AG20443 (cell line): ENCODE data around the gene PSIP1.
"Not testable (repeated sequence)": the region's sequence is repeated elsewhere in the genome, so short reads cannot be mapped to it uniquely, and the experiment has no call there.

Source experiments
- DNase-seq: peaks from one replicate; pipeline ENCODE4 v3.0.0; 2012; ENCODE audit warnings: low spot score, mixed read lengths

The PSIP1 gene

GRCh38 chr9:15501803-15502202, 9.0 kb downstream of the PSIP1 start:
- no peak for DNase-seq

DNA sequence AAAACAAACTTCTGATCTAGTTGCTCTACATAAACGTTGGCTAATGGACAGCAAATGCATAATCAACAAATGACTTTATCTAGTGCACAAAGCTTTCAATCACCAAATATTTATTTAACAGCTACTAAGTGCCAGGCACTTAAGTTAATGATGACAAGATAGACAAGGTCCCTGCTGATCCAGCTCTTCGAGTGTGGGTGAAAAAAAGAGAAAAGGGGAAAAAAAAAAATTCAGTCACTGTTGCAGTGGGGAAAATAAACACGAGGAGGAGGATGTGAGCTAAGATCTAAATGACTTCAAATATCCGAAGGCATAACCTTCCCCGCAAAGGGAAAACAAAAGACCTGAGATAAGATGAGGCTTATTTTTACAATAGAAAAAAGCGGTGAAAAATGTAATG, 9.6 kb downstream of the PSIP1 start:
- DNase-seq: peak; percentile 8

GRCh38 chr9:15499139-15499538, 11.6 kb downstream of the PSIP1 start:
- no peak for DNase-seq

DNA sequence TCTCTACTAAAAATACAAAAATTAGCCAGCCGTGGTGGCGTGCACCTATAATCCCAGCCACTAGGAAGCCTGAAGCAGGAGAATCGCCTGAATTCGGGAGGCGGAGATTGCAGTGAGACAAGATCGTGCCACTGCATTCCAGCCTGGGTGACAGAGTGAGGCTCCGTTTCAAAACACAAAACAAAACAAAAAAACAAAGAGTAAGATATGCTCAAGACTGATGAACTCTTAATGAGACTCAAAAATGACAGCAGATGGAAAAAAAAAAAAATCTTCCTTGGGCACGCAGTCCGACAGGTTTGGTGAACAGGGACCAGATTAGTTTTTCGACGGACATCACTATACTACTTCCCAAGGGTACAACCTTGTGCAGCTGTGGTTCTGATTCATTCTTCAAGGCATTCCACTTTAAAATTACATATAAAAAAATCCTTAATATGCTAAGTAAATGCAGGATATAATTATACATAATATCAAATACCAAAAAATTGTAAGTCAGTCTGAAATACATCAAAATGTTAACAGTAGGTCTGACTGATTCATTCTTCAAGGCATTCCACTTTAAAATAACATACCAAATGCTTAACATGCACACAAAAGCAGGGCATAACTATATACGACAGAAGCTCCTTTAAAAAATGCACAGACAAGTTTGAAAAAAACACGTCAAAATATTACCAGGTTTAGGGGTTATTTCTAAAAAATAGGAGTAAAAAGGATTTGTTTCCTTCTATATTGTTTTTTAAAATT, 12.3 kb downstream of the PSIP1 start:
- DNase-seq: no peak

DNA sequence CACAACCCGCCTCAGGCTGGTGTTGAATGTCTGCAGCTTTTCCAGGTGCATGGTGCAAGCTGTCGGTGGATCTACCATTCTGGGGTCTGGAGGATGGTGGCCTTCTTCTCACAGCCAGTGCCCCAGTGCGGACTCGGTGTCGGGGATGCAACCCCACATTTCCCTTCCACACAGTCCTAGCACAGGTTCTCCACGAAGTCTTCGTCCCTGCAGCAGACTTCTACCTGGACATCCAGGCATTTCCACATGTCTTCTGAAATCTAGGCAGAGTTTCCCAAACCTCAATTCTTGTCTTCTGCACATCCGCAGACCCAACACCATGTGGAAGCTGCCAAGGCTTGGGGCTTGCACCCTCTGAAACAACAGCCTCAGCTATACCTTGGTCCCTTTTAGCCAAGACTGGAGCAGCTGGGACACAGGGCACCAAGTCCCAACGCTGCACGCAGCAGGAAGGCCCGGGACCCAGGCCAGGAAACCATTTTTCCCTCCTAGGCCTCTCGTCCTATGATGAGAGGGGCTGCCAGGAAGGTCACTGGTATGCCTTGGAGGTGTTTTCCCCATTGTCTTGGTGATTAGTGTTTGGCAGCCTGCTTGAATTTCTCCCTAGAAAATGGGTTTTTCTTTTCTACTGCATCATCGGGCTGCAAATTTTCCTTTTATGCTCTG, 18.2 kb downstream of the PSIP1 start:
- no peak for DNase-seq

- no peak for DNase-seq
These were observed 18.8 kb downstream of the PSIP1 start for GRCh38 chr9:15491950-15492349.

GRCh38 chr9:15485836-15486666, 24.7 kb downstream of the PSIP1 start:
- peak; percentile 24 for DNase-seq

GRCh38 chr9:15484802-15485201, 26.0 kb downstream of the PSIP1 start:
- no peak for DNase-seq

DNA sequence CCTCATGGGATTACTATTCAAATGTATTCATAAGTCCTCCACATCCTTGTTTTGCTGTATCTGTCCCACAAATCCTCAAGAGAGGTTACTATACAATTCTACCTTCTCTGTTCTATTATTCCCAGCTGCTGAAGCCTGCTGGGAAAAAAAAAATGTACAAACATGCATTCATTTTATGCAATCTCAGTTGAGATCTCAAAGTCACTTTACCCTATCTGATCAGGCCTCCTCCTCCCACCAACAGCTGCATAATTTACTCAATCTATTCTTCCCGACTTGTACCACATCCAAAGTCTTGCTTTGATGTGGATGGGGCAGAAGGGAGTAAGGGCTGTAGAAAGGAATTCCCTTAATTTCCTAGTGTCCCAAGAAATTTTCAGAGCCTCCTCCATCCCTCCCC, 28.6 kb downstream of the PSIP1 start:
- DNase-seq: no peak

DNA sequence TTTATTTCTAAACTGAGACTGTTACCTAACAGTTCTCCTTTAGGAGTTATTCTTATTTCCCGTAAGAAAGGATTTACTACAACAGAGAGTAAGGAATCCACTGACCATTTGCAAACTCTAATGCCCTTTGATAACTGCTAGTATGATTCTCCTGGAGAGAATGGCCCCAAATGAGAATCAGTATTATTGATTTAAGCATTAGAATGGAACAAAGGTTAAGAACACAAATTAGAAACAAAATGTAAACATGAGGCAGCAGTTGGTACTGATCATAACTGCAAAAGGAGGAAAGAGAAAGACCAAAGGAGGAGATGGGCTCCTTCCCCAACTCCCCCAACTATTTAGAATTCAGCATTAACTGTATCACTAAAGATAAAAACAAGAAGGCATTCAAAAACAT, 30.7 kb downstream of the PSIP1 start:
- DNase-seq: no peak

GRCh38 chr9:15475923-15476536, 34.7 kb downstream of the PSIP1 start:
- DNase-seq: no peak

- no peak for DNase-seq
These were observed 40.9 kb downstream of the PSIP1 start for GRCh38 chr9:15469862-15470261.

DNA sequence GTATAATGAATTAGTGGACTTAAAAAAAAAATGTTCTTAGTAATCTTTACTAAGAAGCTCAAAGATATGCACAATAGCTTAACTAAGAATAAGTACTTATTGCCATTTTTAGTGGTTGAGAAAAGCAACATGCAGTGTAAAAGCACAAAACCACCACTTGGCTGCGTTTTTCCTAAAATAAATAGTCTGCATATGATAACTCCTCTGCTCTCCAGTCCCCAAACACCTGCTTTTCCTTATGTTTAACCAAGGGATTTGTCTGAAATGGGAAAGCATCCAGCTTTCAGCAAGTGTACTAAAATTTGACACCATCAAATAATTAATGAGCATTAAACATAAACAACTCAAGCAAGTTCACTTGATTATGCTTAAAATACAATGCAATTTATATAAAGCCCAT, 41.4 kb downstream of the PSIP1 start:
- no peak for DNase-seq

GRCh38 chr9:15468145-15468544, 42.6 kb downstream of the PSIP1 start:
- DNase-seq: no peak

DNA sequence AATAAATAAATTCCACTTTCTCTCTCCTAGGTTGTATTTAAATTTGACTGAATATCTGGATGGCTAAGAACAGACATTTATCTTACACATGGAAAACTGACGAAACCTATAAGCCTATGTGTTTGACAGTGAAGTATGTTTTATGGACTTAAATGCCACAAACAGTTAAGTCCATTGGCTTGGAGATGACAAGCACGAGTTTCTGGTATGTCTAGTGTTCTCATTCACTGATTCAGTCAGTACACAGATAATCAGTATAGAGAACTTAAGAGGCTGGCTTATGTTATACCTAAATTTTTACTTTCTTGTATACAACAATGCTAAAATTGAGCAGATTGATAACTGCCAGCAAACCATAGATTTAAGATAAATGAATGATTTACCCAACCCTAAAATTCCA, 49.2 kb downstream of the PSIP1 start:
- DNase-seq: no peak

DNA sequence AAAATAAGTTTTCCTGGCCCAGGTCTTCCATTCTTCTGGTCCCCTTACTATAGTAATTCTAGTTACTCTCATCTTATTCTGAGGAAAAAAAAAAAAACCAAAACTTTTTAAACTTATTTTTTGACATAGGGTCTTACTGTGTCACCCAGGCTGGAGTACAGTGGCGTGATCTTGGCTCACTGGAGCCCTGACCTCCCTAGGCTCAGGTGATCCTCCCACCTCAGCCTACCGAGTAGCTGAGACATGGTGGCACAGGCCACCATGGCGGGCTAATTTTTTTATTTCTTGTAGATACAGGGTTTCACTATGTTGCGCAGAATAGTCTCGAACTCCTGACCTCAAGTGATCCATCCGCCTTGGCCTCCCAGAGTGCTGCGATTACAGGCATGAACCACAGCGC, 49.7 kb downstream of the PSIP1 start:
- DNase-seq: no peak

DNA sequence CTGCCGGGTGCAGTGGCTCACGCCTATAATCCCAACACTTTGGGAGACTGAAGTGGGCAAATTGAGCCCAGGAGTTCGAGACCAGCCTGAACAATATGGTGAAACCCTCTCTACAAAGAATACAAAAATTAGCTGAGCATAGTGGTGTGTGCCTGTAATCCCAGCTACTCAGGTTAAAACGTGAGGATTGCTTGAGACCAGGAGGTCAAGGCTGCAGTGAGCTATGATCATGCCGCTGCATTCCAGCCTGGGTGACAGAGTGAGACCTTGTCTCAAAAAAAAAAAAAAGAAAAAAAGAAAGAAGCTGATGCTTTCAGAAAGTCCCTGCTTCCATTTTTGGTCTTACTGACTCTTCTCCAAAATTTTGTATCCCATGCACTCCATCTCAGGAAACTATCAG, 56.8 kb downstream of the PSIP1 start:
- DNase-seq: no peak

GRCh38 chr9:15444141-15444540, 66.6 kb downstream of the PSIP1 start:
- no peak for DNase-seq

DNA sequence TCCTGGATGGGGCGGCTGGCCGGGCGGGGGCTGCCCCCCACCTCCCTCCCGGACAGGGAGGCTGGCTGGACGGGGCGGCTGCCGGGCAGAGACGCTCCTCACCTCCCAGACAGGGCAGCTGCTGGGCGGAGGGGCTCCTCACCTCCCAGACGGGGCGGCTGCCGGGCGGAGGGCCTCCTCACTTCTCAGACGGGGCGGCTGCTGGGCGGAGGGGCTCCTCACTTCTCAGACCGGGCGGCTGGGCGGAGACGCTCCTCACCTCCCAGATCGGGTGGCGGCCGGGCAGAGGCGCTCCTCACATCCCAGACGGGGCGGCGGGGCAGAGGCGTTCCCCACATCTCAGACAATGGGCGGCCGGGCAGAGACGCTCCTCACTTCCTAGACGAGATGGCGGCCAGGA, 68.5 kb downstream of the PSIP1 start:
- DNase-seq: not testable (repeated sequence)

DNA sequence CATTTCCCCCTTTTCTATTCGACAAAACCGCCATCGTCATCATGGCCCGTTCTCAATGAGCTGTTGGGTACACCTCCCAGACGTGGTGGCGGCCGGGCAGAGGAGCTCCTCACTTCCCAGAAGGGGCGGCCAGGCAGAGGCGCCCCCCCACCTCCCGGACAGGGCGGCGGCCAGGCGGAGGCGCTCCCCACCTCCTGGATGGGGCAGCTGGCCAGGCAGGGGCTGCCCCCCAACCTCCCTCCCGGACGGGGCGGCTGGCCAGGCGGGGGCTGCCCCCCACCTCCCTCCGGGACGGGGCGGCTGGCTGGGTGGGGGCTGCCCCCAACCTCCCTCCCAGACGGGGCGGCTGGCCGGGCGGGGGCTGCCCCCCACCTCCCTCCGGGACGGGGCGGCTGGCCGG, 68.9 kb downstream of the PSIP1 start:
- DNase-seq: not testable (repeated sequence)

GRCh38 chr9:15438891-15439290, 71.9 kb downstream of the PSIP1 start:
- DNase-seq: no peak

- DNase-seq: no peak
These were observed 77.1 kb downstream of the PSIP1 start for GRCh38 chr9:15433661-15434060.

GRCh38 chr9:15433191-15433590, 77.6 kb downstream of the PSIP1 start:
- no peak for DNase-seq
